Natural killer cell (primary cell): ENCODE measurements around the gene TLE6. TPM values are rescaled to one million over a fixed set of nuclear protein-coding genes. Genes with fewer than 3 reads are reported as not detected.
A peak's percentile ranks its signal among the peaks of the same experiment; 100 is the strongest.
"Not testable (repeated sequence)": the region's sequence is repeated elsewhere in the genome, so short reads cannot be mapped to it uniquely, and the experiment has no call there.

Experiments
- ATAC-seq, 3 donors: fragments of 150-1000 bp in 2 of 3; fragments of 200-7000 bp in 1 of 3; cut with Tn5 transposase; 1 replicate in 1 of 3; 2 replicates in 2 of 3; pipeline ENCODE4 v1.10.0; 2021; ENCODE audit warnings: mild to moderate bottlenecking in 2 of 3, moderate library complexity in 2 of 3
- DNase-seq, 2 donors: peaks; one replicate each; pipeline versions ENCODE4 v3.0.0 to v3.0.0-alpha.2; 2013 to 2021; ENCODE audit warnings: mixed read lengths in 1 of 2
- H3K27ac ChIP-seq: one replicate; pipeline ENCODE4 v1.5.1; 2013; ENCODE audit warnings: mild to moderate bottlenecking, low read length
- H3K27me3 ChIP-seq: one replicate; pipeline ENCODE4 v1.6.1; 2013; ENCODE audit warnings: low read length; ENCODE audit not compliant: control insufficient read depth, insufficient read depth
- H3K36me3 ChIP-seq: one replicate; pipeline ENCODE4 v1.6.1; 2013; ENCODE audit warnings: low read length; ENCODE audit not compliant: control insufficient read depth, insufficient read depth
- H3K4me1 ChIP-seq: one replicate; pipeline ENCODE4 v1.6.1; 2013; ENCODE audit warnings: low read length; ENCODE audit not compliant: control insufficient read depth, insufficient read depth
- H3K4me3 ChIP-seq: one replicate; pipeline ENCODE4 v1.5.1; 2013; ENCODE audit warnings: low read length
- H3K9me3 ChIP-seq: one replicate; pipeline ENCODE4 v1.6.1; 2013; ENCODE audit warnings: low read length; ENCODE audit not compliant: control insufficient read depth, insufficient read depth
- H3K27ac Mint-ChIP-seq, 2 donors: one replicate each; pipeline ENCODE4 v1.8.0; 2022; ENCODE audit warnings: mild to moderate bottlenecking in 2 of 2, mixed read lengths in 2 of 2, moderate library complexity in 1 of 2
- H3K27me3 Mint-ChIP-seq, 2 donors: one replicate each; pipeline ENCODE4 v1.8.0; 2022; ENCODE audit warnings: low read depth in 2 of 2, mixed read lengths in 2 of 2
- H3K36me3 Mint-ChIP-seq: one replicate; pipeline ENCODE4 v1.8.0; 2022; ENCODE audit warnings: mixed read lengths
- H3K4me1 Mint-ChIP-seq, 2 donors: one replicate each; pipeline ENCODE4 v1.8.0; 2022; ENCODE audit warnings: mixed read lengths in 2 of 2
- H3K4me3 Mint-ChIP-seq: one replicate; pipeline ENCODE4 v1.8.0; 2022; ENCODE audit warnings: mild to moderate bottlenecking, moderate library complexity, mixed read lengths
- H3K9me3 Mint-ChIP-seq, 2 donors: one replicate each; pipeline ENCODE4 v1.8.0; 2022; ENCODE audit warnings: mixed read lengths in 2 of 2
- WGBS: methylation state at CpG from one replicate; pipeline ENCODE4 v1.1.7; 2013; ENCODE audit warnings: missing lambda C conversion rate; ENCODE audit not compliant: insufficient coverage; 5-methylcytosine and 5-hydroxymethylcytosine counted together
- intact Hi-C: fragments of 100-400 bp; cut with micrococcal nuclease; formaldehyde crosslinking; loops from one replicate; pipeline ENCODE4 v1.14.2; 2022
- total RNA-seq, 4 donors: library from RNA; stranded (reverse); fragments of 120-200 nt in 1 of 4; gene quantifications; one replicate each; pipeline versions ENCODE4 v1.2.3 to v1.2.4, GENCODE V29; 2013 to 2022
- TF ChIP-seq, protein P1 (sequence below): fragments of 200-600 bp; IDR thresholded peaks from one replicate; pipeline ENCODE4 v1.8.0; 2022; ENCODE audit warnings: antibody characterized with exemption

The TLE6 gene
- total RNA-seq, 3 donors from 2014 or later (not counting 1 experiment from before 2014, with no cell fraction given) = 0.49 to 2.2 TPM; not detected in 1

DNA sequence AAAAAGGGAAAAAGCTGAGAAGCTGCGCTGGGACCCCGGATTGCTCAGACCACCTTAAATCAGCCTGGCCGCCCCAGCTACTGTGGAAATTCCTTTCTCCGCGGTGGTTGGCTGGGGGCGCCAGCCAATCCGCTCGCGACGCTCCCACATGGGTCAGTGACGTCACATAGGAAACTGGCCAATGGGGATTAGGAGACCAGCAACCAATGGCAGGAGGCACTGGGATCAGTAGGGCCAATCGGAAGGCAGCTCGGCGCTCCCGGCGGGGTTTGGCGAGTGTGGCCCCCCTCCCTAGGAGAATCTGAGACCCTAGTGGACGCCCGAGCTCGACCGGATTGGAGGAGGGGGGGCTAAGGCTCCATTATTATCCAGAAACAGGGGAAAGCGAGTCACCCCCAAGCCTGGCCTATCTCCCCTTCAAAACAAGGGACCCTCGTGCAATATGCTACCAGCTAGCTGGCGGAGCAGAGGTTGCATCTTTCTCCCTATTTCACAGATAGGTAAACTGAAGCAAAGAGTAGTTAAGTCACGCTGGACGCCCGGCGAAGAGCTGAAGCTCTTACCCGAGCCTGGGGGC lies 58.3 kb downstream of the TLE6 start:
- H3K27me3 ChIP-seq = no peaks in the 10 kb centered on the region
- WGBS = 0% methylated on average over 25 of the region's 29 CpGs
- intact Hi-C loops = loop anchor here (2.0 to 10.0 kb wide), 2 partner anchors 61 to 727 kb away; partner anchors contain the start of genes MRPL54 and TLE6

DNA sequence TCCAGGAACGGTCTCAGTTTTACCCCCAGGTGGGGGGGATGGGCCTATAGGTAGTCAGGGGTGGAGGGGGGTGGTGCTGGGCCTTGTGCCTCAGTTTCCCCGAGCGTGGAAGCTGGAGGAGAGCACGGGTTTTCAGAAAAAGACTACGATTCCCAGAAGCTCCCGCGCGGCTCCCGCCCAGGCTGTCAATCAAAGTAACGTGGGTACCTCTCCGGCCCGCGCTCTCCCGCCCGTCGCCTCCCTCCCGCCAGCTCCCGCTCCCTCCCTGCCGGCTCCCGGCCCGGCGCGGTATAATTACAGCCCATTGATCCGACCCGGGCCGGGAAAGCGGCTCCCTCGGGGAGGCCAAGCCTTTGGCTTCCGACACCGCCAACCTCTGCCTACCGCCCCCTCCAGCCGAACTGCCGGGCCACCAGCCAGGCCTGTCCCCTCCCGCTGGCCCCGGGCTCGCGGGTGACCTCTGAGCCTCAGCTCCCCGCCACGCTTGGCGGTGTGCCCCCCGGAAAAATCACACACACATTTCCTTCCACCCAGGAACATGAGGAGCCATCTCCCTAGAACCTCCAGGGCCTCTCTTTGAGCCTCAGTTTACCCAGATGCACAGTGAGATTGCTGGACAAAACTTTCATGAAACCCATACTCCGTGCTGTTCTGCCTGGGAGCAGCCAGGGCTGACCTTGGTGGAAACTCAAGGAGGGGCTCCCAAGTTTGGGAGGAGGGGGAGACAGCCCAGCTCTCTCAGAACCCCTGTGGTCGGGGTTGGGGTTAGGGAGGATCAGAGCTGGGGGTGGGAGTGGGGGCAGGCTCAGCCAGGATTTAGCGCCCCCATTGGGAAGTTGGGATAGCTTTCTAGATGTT lies 59.0 kb downstream of the TLE6 start:
- TF ChIP-seq, protein P1, sequence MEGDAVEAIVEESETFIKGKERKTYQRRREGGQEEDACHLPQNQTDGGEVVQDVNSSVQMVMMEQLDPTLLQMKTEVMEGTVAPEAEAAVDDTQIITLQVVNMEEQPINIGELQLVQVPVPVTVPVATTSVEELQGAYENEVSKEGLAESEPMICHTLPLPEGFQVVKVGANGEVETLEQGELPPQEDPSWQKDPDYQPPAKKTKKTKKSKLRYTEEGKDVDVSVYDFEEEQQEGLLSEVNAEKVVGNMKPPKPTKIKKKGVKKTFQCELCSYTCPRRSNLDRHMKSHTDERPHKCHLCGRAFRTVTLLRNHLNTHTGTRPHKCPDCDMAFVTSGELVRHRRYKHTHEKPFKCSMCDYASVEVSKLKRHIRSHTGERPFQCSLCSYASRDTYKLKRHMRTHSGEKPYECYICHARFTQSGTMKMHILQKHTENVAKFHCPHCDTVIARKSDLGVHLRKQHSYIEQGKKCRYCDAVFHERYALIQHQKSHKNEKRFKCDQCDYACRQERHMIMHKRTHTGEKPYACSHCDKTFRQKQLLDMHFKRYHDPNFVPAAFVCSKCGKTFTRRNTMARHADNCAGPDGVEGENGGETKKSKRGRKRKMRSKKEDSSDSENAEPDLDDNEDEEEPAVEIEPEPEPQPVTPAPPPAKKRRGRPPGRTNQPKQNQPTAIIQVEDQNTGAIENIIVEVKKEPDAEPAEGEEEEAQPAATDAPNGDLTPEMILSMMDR = no peak
- Histone ChIP-seq H3K9me3 (no peaks in the 10 kb centered on the region), H3K4me1 (peaks cover 22% of the 10 kb centered on the region), H3K4me3 (peak overlapping the region; percentile 49), H3K27ac (peak overlapping the region; percentile 75), H3K36me3 (no peaks in the 10 kb centered on the region), H3K27me3 (no peaks in the 10 kb centered on the region)
- Mint-ChIP-seq H3K4me3 (peak overlapping the region; percentile 95), H3K27ac (peak overlapping the region; percentile 95), H3K4me1 (peaks cover 18 to 31% of the 10 kb centered on the region in 2 donors), H3K36me3 (no peaks in the 10 kb centered on the region), H3K27me3 (peaks cover 0 to 10% of the 10 kb centered on the region in 2 donors), H3K9me3 (no peaks in the 10 kb centered on the region)
- 1% methylated on average over 44 of the region's 44 CpGs for WGBS
- intact Hi-C loops = loop anchor here (10.0 kb wide), 1 partner anchor 62 kb away; the partner anchor contains the start of gene TLE6
- peak; percentile 47 to 68 (median 59) for ATAC-seq
- DNase-seq = peak; percentile 77 to 91

More for the DNA sequence above, 58.3 kb downstream of the TLE6 start:
- Mint-ChIP-seq H3K27ac (peak overlapping the region; percentile 95), H3K27me3 (peaks cover 0 to 10% of the 10 kb centered on the region in 2 donors), H3K9me3 (no peaks in the 10 kb centered on the region), H3K36me3 (no peaks in the 10 kb centered on the region), H3K4me3 (peak overlapping the region; percentile 95), H3K4me1 (peaks cover 18 to 31% of the 10 kb centered on the region in 2 donors)
- H3K36me3 ChIP-seq = no peaks in the 10 kb centered on the region
- H3K4me3 ChIP-seq = peak overlapping the region; percentile 49
- H3K9me3 ChIP-seq = no peaks in the 10 kb centered on the region
- peak overlapping the region; percentile 75 for H3K27ac ChIP-seq
- H3K4me1 ChIP-seq = peaks cover 22% of the 10 kb centered on the region
- TF ChIP-seq, protein P1 = no peak
- peak; percentile 87 to 96 (median 92) for ATAC-seq
- DNase-seq = peak; percentile 90 to 99

DNA sequence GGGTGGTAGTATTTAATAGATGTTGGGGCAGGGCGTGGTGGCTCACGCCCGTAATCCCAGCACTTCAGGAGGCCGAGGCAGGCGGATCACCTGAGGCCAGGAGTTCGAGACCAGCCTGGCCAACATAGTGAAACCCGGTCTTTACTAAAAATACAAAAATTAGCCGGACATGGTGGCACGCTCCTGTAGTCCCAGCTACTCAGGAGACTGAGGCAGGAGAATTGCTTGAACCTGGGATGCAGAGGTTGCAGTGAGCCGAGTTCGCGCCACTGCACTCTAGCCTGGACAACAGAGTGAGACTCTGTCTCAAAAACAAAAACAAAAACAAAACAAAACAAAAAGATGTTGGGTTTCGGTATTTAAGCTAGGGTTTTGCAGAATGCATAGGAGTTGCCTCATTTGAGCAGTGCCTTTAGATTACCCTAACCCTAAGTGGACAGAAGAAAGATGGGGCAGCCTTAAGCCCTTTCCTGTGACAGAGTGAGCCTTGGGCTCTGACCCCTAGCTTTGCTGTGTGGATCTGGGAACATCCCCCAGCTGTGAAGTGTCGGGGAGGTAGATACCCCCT lies 59.7 kb downstream of the TLE6 start:
- not testable (repeated sequence) for H3K27ac ChIP-seq, H3K27me3 ChIP-seq, DNase-seq, H3K4me3 ChIP-seq, H3K36me3 Mint-ChIP-seq, H3K27me3 Mint-ChIP-seq, ATAC-seq, H3K9me3 ChIP-seq, H3K36me3 ChIP-seq, H3K9me3 Mint-ChIP-seq
- WGBS = 87% methylated on average over 13 of the region's 14 CpGs
- peaks cover 22% of the 10 kb centered on the region for H3K4me1 ChIP-seq
- Mint-ChIP-seq H3K4me3 (peak overlapping the region; percentile 95), H3K27ac (peak overlapping the region; percentile 95), H3K4me1 (peaks cover 18 to 31% of the 10 kb centered on the region in 2 donors)
- intact Hi-C loops = loop anchor here (10.0 kb wide), 1 partner anchor 62 kb away; the partner anchor contains the start of gene TLE6

DNA sequence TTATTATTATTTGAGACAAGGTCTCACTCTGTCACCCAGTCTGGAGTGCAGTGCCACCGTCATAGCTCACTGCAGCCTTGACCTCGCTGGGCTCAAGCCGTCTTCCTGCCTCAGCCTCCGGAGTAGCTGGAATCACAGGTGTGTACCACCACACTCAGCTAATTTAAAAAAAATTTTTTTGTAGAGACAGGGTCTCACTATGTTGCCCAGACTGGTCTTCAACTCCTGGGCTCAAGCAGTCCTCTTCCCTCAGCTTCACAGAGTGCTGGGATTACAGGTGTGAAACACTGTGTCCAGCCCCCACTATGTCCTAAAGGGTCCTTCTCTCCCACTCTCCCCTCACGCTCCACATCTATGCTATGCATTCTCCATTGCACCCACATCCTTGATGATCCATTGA lies 60.9 kb downstream of the TLE6 start:
- no peak overlapping the region for H3K4me3 Mint-ChIP-seq
- no peaks in the 10 kb centered on the region for H3K27me3 ChIP-seq
- no peak overlapping the region for H3K27ac Mint-ChIP-seq
- H3K36me3 Mint-ChIP-seq = no peaks in the 10 kb centered on the region
- peaks cover 22% of the 10 kb centered on the region for H3K4me1 ChIP-seq
- 93% methylated on average over 5 of the region's 5 CpGs for WGBS
- TF ChIP-seq, protein P1 = no peak
- DNase-seq (no peak), ATAC-seq (no peak)
- H3K9me3 Mint-ChIP-seq = no peaks in the 10 kb centered on the region
- no peaks in the 10 kb centered on the region for H3K36me3 ChIP-seq
- H3K4me3 ChIP-seq = no peak overlapping the region
- peaks cover 18 to 36% of the 10 kb centered on the region in 2 donors for H3K4me1 Mint-ChIP-seq
- no peak overlapping the region for H3K27ac ChIP-seq
- peaks cover 0 to 12% of the 10 kb centered on the region in 2 donors for H3K27me3 Mint-ChIP-seq
- H3K9me3 ChIP-seq = no peaks in the 10 kb centered on the region
- intact Hi-C loops = loop anchor here (10.0 kb wide), 1 partner anchor 63 kb away; the partner anchor contains the start of gene TLE6
